Measurements from ENCODE around the gene SLC12A3.

- TF ChIP-seq CTCF (IDR thresholded peaks at IDR 0.05) (no peak), POLR2A (IDR thresholded peaks at IDR 0.05) (no peak)
Measured at GRCh38 chr16:56844056-56844455, 21.0 kb upstream of the SLC12A3 start.
